Neural cell (in vitro differentiated cells): Measurements from ENCODE around the gene FAM25G. TPM values are rescaled to one million over a fixed set of nuclear protein-coding genes. Genes with fewer than 3 reads are reported as not detected.

Source experiments
- H2AFZ ChIP-seq: fragments of 200-600, 300-800 bp; sonication (generic), shearing (Covaris generic); 2 replicates; pipeline ENCODE4 v1.6.0; 2014; ENCODE audit warnings: low read depth, mild to moderate bottlenecking, antibody characterized with exemption, low read length, moderate library complexity
- H3F3A ChIP-seq: fragments of 200-600 bp; shearing (Covaris generic); 2 replicates; pipeline ENCODE4 v1.6.1; 2016; ENCODE audit warnings: mild to moderate bottlenecking, moderate library complexity, mixed read lengths, antibody characterized with exemption, low read length; ENCODE audit not compliant: insufficient read depth, poor library complexity, severe bottlenecking
- H3K27ac ChIP-seq: fragments of 200-600, 300-800 bp; sonication (generic), shearing (Covaris generic); 2 replicates; pipeline ENCODE4 v1.5.1; 2014; ENCODE audit warnings: mild to moderate bottlenecking, low read length, moderate library complexity
- H3K27me3 ChIP-seq: fragments of 300-800, 200-600 bp; sonication (generic), shearing (Covaris generic); 2 replicates; pipeline ENCODE4 v1.6.0; 2014; ENCODE audit warnings: mild to moderate bottlenecking, low read depth, low read length, moderate library complexity; ENCODE audit not compliant: insufficient read depth
- H3K36me3 ChIP-seq: fragments of 300-800, 200-600 bp; sonication (generic), shearing (Covaris generic); 2 replicates; pipeline ENCODE4 v1.5.1; 2014; ENCODE audit warnings: mild to moderate bottlenecking, antibody characterized with exemption, low read length, moderate library complexity; ENCODE audit not compliant: insufficient read depth
- H3K4me2 ChIP-seq: fragments of 300-800, 200-600 bp; sonication (generic), shearing (Covaris generic); 2 replicates; pipeline ENCODE4 v1.6.0; 2014; ENCODE audit warnings: mild to moderate bottlenecking, low read length
- H3K4me3 ChIP-seq: fragments of 300-800, 200-600 bp; sonication (generic), shearing (Covaris generic); 2 replicates; pipeline ENCODE4 v1.5.1; 2014; ENCODE audit warnings: mild to moderate bottlenecking, low read length, moderate library complexity
- H3K79me2 ChIP-seq: fragments of 200-600 bp; shearing (Covaris generic); replicated peaks from 2 replicates; pipeline ENCODE4 v1.6.0; 2014; ENCODE audit warnings: mild to moderate bottlenecking, low read length, moderate library complexity; ENCODE audit not compliant: insufficient read depth
- H3K9ac ChIP-seq: fragments of 300-800, 200-600 bp; sonication (generic), shearing (Covaris generic); 2 replicates; pipeline ENCODE4 v1.6.1; 2016; ENCODE audit warnings: mild to moderate bottlenecking, low read length, mixed read lengths
- H3K9me2 ChIP-seq: fragments of 200-600 bp; shearing (Covaris generic); 2 replicates; pipeline ENCODE4 v1.6.1; 2016; ENCODE audit warnings: mild to moderate bottlenecking, low read length, mixed read lengths; ENCODE audit not compliant: insufficient read depth
- H3K9me3 ChIP-seq: fragments of 200-600, 300-800 bp; sonication (generic), shearing (Covaris generic); 2 replicates; pipeline ENCODE4 v1.6.1; 2016; ENCODE audit warnings: mild to moderate bottlenecking, mixed run types, low read length, moderate library complexity, mixed read lengths
- H4K20me1 ChIP-seq: fragments of 200-600 bp; shearing (Covaris generic); 2 replicates; pipeline ENCODE4 v1.6.1; 2016; ENCODE audit warnings: mild to moderate bottlenecking, mixed run types; ENCODE audit not compliant: insufficient read depth
- EP300 ChIP-seq: fragments of 450-650 bp; conservative IDR thresholded peaks from 2 replicates; pipeline ENCODE4 v1.6.1; 2014; ENCODE audit warnings: antibody characterized with exemption, mild to moderate bottlenecking, moderate library complexity; ENCODE audit not compliant: poor library complexity, severe bottlenecking
- EZH2 ChIP-seq: fragments of 200-600, 300-800 bp; shearing (Covaris generic), sonication (generic); IDR thresholded peaks from 2 replicates; pipeline ENCODE4 v1.6.1; 2014; ENCODE audit warnings: antibody characterized with exemption, low read length, borderline replicate concordance, mild to moderate bottlenecking; ENCODE audit not compliant: insufficient read depth, poor library complexity, severe bottlenecking
- MXI1 ChIP-seq: fragments of 450-650 bp; conservative IDR thresholded peaks from 2 replicates; pipeline ENCODE4 v1.6.1; 2014; ENCODE audit warnings: antibody characterized with exemption, mild to moderate bottlenecking; ENCODE audit not compliant: poor library complexity, severe bottlenecking
- POLR2AphosphoS5 ChIP-seq: IDR thresholded peaks from 2 replicates; pipeline ENCODE4 v1.6.1; 2012
- RAD21 ChIP-seq: fragments of 450-650 bp; conservative IDR thresholded peaks from 2 replicates; pipeline ENCODE4 v1.6.1; 2014; ENCODE audit warnings: antibody characterized with exemption, mild to moderate bottlenecking, moderate library complexity
- SMC3 ChIP-seq: fragments of 450-650 bp; conservative IDR thresholded peaks from 2 replicates; pipeline ENCODE4 v1.6.1; 2014; ENCODE audit warnings: antibody characterized with exemption, mild to moderate bottlenecking, moderate library complexity; ENCODE audit not compliant: poor library complexity
- TAF1 ChIP-seq: IDR thresholded peaks from 2 replicates; pipeline ENCODE4 v1.6.1; 2012; ENCODE audit warnings: low read depth
- polyA plus RNA-seq: library from polyadenylated mRNA; depleted of rRNA; stranded (reverse); fragments of >200 nt; gene quantifications from 2 replicates; pipeline ENCODE4 v1.2.3, GENCODE V29; 2014
- TF ChIP-seq, protein P1 (sequence below): IDR thresholded peaks from 2 replicates; pipeline ENCODE4 v1.6.1; 2012; ENCODE audit warnings: borderline replicate concordance
- TF ChIP-seq, protein P2 (sequence below): fragments of 450-650 bp; IDR thresholded peaks from 2 replicates; pipeline ENCODE4 v1.5.1; 2014; ENCODE audit warnings: antibody characterized with exemption, mild to moderate bottlenecking, moderate library complexity; ENCODE audit not compliant: poor library complexity, severe bottlenecking

Gene FAM25G
- polyA plus RNA-seq, 1 donor from 2014 or later: not detected

- Histone ChIP-seq H4K20me1 (no peaks in the 10 kb centered on the region), H3K36me3 (no peaks in the 10 kb centered on the region), H3K9ac (no peak overlapping the region), H2AFZ (no peak overlapping the region), H3K79me2 (no peaks in the 10 kb centered on the region), H3K4me2 (no peak overlapping the region), H3K9me2 (no peaks in the 10 kb centered on the region), H3K9me3 (no peaks in the 10 kb centered on the region), H3K4me3 (no peak overlapping the region), H3F3A (no peaks in the 10 kb centered on the region), H3K27ac (no peak overlapping the region), H3K27me3 (no peaks in the 10 kb centered on the region)
- TF ChIP-seq EP300 (no peak), POLR2AphosphoS5 (no peak), SMC3 (no peak), MXI1 (no peak), TAF1 (no peak), RAD21 (no peak), EZH2 (no peak)
- TF ChIP-seq, protein P1, sequence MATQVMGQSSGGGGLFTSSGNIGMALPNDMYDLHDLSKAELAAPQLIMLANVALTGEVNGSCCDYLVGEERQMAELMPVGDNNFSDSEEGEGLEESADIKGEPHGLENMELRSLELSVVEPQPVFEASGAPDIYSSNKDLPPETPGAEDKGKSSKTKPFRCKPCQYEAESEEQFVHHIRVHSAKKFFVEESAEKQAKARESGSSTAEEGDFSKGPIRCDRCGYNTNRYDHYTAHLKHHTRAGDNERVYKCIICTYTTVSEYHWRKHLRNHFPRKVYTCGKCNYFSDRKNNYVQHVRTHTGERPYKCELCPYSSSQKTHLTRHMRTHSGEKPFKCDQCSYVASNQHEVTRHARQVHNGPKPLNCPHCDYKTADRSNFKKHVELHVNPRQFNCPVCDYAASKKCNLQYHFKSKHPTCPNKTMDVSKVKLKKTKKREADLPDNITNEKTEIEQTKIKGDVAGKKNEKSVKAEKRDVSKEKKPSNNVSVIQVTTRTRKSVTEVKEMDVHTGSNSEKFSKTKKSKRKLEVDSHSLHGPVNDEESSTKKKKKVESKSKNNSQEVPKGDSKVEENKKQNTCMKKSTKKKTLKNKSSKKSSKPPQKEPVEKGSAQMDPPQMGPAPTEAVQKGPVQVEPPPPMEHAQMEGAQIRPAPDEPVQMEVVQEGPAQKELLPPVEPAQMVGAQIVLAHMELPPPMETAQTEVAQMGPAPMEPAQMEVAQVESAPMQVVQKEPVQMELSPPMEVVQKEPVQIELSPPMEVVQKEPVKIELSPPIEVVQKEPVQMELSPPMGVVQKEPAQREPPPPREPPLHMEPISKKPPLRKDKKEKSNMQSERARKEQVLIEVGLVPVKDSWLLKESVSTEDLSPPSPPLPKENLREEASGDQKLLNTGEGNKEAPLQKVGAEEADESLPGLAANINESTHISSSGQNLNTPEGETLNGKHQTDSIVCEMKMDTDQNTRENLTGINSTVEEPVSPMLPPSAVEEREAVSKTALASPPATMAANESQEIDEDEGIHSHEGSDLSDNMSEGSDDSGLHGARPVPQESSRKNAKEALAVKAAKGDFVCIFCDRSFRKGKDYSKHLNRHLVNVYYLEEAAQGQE: no peak
- TF ChIP-seq, protein P2, sequence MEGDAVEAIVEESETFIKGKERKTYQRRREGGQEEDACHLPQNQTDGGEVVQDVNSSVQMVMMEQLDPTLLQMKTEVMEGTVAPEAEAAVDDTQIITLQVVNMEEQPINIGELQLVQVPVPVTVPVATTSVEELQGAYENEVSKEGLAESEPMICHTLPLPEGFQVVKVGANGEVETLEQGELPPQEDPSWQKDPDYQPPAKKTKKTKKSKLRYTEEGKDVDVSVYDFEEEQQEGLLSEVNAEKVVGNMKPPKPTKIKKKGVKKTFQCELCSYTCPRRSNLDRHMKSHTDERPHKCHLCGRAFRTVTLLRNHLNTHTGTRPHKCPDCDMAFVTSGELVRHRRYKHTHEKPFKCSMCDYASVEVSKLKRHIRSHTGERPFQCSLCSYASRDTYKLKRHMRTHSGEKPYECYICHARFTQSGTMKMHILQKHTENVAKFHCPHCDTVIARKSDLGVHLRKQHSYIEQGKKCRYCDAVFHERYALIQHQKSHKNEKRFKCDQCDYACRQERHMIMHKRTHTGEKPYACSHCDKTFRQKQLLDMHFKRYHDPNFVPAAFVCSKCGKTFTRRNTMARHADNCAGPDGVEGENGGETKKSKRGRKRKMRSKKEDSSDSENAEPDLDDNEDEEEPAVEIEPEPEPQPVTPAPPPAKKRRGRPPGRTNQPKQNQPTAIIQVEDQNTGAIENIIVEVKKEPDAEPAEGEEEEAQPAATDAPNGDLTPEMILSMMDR: no peak
Measured at GRCh38 chr10:47443145-47443544, 48.4 kb downstream of the FAM25G start.

- H3K36me3 ChIP-seq: no peaks in the 10 kb centered on the region
- no peaks in the 10 kb centered on the region for H3K9me3 ChIP-seq
- no peak overlapping the region for H2AFZ ChIP-seq
- no peak overlapping the region for H3K27ac ChIP-seq
- H3K4me3 ChIP-seq: no peak overlapping the region
- no peaks in the 10 kb centered on the region for H3F3A ChIP-seq
- TF ChIP-seq, protein P1: no peak
- no peak for TF ChIP-seq RAD21
- TF ChIP-seq, protein P2: no peak
- no peak for TF ChIP-seq EP300
- TF ChIP-seq MXI1: no peak
- no peak for TF ChIP-seq SMC3
- TF ChIP-seq POLR2AphosphoS5: no peak
- no peak for TF ChIP-seq EZH2
- no peak for TF ChIP-seq TAF1
- no peak overlapping the region for H3K9ac ChIP-seq
- no peak overlapping the region for H3K4me2 ChIP-seq
- H3K27me3 ChIP-seq: no peaks in the 10 kb centered on the region
- no peaks in the 10 kb centered on the region for H4K20me1 ChIP-seq
- no peaks in the 10 kb centered on the region for H3K79me2 ChIP-seq
- H3K9me2 ChIP-seq: no peaks in the 10 kb centered on the region
Measured at GRCh38 chr10:47442351-47442750, 49.1 kb downstream of the FAM25G start.
